Cortex of kidney (tissue), 1 donor: ENCODE measurements around the gene RER1.

Source experiments
- DNase-seq: peaks from one replicate; lab custom pipeline; 2025; lab: John Stamatoyannopoulos, UW

Gene RER1

GRCh38 chr1:2353551-2354438 lies 37.8 kb upstream of the RER1 start:
- DNase-seq = no peak

GRCh38 chr1:2354511-2355372 lies 36.9 kb upstream of the RER1 start:
- DNase-seq = no peak

- DNase-seq = no peak
Measured at GRCh38 chr1:2355373-2356261, 36.0 kb upstream of the RER1 start.

- no peak for DNase-seq
Measured at GRCh38 chr1:2356401-2356800, 35.2 kb upstream of the RER1 start.

- DNase-seq = no peak
Measured at GRCh38 chr1:2356911-2357845, 34.5 kb upstream of the RER1 start.

GRCh38 chr1:2358072-2358471 lies 33.6 kb upstream of the RER1 start:
- no peak for DNase-seq

GRCh38 chr1:2358651-2359640 lies 32.7 kb upstream of the RER1 start:
- DNase-seq = no peak

- DNase-seq = no peak
Measured at GRCh38 chr1:2360588-2361364, 30.9 kb upstream of the RER1 start.

GRCh38 chr1:2363847-2364513 lies 27.7 kb upstream of the RER1 start:
- DNase-seq = no peak

GRCh38 chr1:2368053-2368744 lies 23.4 kb upstream of the RER1 start:
- DNase-seq = no peak

- no peak for DNase-seq
Measured at GRCh38 chr1:2372551-2373490, 18.8 kb upstream of the RER1 start.

- DNase-seq = no peak
Measured at GRCh38 chr1:2373551-2374251, 17.9 kb upstream of the RER1 start.

GRCh38 chr1:2374252-2375155 lies 17.1 kb upstream of the RER1 start:
- DNase-seq = no peak

GRCh38 chr1:2375246-2375922 lies 16.3 kb upstream of the RER1 start:
- no peak for DNase-seq
